Esophagus muscularis mucosa (tissue), 4 donors: ENCODE data around the gene NETO1.

Experiments used
- EP300 ChIP-seq: sonication (generic); formaldehyde crosslinking; IDR thresholded peaks from one replicate; pipeline ENCODE4 v1.6.1; 2017; ENCODE audit warnings: antibody characterized with exemption
- POLR2AphosphoS5 ChIP-seq, 2 donors: sonication (generic); formaldehyde crosslinking; IDR thresholded peaks; one replicate each; pipeline ENCODE4 v1.6.1; 2017; ENCODE audit warnings: antibody characterized with exemption in 2 of 2
- TF ChIP-seq, protein P1 (sequence below), 3 experiments: fragments of 200-600 bp in 2 of 3; fragments of 450-650 bp in 1 of 3; sonication (generic) in 2 of 3; IDR thresholded peaks; one replicate each; pipeline ENCODE4 v1.5.1; 2017 to 2019; ENCODE audit warnings: antibody characterized with exemption in 3 of 3, mild to moderate bottlenecking in 2 of 3, moderate library complexity in 1 of 3

DNA sequence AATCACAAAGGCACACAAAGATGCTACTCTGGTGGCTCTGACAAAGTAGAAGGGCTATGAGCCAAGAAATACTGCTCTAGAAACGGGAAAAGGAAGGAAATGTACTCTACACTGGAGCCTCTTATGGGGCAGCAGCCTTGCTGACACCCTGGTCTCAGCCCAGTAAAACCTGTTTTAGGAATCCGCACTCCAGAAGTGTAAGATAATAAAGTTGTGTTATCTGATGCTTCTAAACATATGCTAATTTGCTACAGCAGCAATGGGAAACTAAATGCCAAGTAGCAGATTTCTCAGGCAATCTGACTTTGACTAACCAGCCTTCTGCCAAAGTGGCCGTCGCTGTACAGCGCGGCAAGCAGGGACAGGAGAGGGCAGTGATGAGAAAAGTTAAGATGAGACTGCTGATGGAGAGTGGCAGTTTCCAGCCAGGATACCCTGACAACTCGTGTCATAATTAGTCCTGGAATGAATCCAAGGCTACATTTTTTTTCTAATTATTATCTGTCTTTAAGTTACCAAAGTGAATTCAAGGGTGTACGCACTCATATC, 99.0 kb downstream of the NETO1 start:
- TF ChIP-seq POLR2AphosphoS5 (IDR thresholded peaks at IDR 0.05) (no peak), EP300 (no peak)
- TF ChIP-seq, protein P1, sequence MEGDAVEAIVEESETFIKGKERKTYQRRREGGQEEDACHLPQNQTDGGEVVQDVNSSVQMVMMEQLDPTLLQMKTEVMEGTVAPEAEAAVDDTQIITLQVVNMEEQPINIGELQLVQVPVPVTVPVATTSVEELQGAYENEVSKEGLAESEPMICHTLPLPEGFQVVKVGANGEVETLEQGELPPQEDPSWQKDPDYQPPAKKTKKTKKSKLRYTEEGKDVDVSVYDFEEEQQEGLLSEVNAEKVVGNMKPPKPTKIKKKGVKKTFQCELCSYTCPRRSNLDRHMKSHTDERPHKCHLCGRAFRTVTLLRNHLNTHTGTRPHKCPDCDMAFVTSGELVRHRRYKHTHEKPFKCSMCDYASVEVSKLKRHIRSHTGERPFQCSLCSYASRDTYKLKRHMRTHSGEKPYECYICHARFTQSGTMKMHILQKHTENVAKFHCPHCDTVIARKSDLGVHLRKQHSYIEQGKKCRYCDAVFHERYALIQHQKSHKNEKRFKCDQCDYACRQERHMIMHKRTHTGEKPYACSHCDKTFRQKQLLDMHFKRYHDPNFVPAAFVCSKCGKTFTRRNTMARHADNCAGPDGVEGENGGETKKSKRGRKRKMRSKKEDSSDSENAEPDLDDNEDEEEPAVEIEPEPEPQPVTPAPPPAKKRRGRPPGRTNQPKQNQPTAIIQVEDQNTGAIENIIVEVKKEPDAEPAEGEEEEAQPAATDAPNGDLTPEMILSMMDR (IDR thresholded peaks at IDR 0.05) = no peak
